GM19438 (cell line): ENCODE results near the gene NSMF.

ENCODE experiments used
- ATAC-seq: cut with Tn5 transposase; IDR thresholded peaks from one replicate; pipeline ENCODE4 v1.9.1; 2021; ENCODE audit warnings: low read depth; ENCODE audit not compliant: unreplicated experiment

The NSMF gene

GRCh38 chr9:137492464-137493363 is 33.6 kb upstream of the NSMF start:
- ATAC-seq: no peak

- ATAC-seq: no peak
These were observed 32.8 kb upstream of the NSMF start for GRCh38 chr9:137491735-137492432.

- ATAC-seq: no peak
These were observed 31.5 kb upstream of the NSMF start for GRCh38 chr9:137490532-137491186.

- no peak for ATAC-seq
These were observed 29.8 kb upstream of the NSMF start for GRCh38 chr9:137488906-137489305.

- no peak for ATAC-seq
These were observed 29.2 kb upstream of the NSMF start for GRCh38 chr9:137488327-137488653.

- ATAC-seq: no peak
These were observed 28.6 kb upstream of the NSMF start for GRCh38 chr9:137487454-137488326.

GRCh38 chr9:137486545-137487453 is 27.7 kb upstream of the NSMF start:
- no peak for ATAC-seq

GRCh38 chr9:137486141-137486490 is 27.0 kb upstream of the NSMF start:
- no peak for ATAC-seq

GRCh38 chr9:137485343-137486140 is 26.4 kb upstream of the NSMF start:
- ATAC-seq: no peak

- ATAC-seq: no peak
These were observed 25.6 kb upstream of the NSMF start for GRCh38 chr9:137484551-137485315.

GRCh38 chr9:137482094-137482781 is 23.1 kb upstream of the NSMF start:
- ATAC-seq: no peak

- no peak for ATAC-seq
These were observed 21.9 kb upstream of the NSMF start for GRCh38 chr9:137480686-137481683.

- ATAC-seq: no peak
These were observed 21.0 kb upstream of the NSMF start for GRCh38 chr9:137479892-137480685.

- no peak for ATAC-seq
These were observed 20.1 kb upstream of the NSMF start for GRCh38 chr9:137478962-137479861.

- ATAC-seq: no peak
These were observed 19.5 kb upstream of the NSMF start for GRCh38 chr9:137478613-137478961.
